MV-4-11 (cell line): ENCODE results near the gene STX10.

Experiments used
- DNase-seq: peaks from one replicate; lab custom pipeline; 2025; lab: John Stamatoyannopoulos, UW

Gene STX10

DNA sequence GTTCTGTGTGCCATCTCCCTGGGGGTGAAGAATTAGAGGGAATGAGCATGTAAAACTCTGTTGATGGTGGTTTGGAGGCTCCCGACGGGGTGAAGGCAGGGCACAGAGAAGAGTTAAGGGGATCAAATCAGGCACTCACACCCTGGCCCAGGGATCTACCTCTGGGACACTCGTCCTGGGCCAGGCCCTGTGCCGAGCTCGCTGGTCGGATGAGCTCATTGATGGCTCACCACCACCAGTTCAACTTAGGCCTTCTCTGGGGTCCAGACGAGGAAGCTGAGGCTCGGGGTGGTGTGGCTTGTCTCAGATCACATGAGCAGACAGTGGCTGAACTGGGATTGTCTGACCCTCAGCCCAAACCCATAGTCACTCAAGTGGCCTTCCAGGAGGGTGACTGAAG is 30.5 kb downstream of the STX10 start:
- no peak for DNase-seq

DNA sequence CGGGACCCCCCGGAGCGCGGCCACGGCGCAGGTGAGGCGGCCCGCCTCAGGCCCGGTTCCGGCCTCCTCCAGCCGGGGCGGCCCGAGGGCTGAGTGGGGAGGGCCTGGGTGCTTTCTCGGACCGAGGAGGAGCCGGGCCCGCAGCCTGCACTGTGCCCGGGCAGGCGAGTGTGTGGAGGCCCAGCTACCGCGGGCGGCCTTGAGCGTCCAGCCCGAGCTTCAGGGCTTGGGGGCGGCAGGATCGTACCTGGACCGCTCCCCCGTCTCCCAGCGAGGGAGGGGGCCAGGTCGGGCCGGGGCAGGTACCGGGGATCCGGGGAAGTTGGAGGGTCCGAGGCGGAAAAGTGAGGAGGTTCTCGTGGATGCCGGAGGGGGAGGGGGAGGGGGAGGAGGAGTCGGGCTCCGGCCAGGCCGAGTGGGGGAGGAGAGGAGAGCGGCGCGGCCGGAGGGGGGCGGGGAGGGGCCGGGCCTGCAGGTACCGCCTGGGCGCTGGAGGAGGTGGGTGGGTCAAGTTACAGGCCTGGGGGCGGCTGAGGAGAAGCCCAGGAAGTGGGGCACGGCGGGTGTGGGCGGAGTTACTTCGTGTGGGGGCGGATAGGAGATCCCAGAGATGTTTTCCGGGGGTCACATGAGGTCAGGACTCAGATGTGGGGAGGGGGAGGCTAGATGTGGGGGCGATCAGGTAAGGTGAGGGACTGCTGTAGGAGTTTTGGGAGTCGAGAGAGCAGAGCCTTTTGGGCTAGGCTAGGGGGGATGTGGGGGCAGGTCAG is 31.6 kb downstream of the STX10 start:
- no peak for DNase-seq

DNA sequence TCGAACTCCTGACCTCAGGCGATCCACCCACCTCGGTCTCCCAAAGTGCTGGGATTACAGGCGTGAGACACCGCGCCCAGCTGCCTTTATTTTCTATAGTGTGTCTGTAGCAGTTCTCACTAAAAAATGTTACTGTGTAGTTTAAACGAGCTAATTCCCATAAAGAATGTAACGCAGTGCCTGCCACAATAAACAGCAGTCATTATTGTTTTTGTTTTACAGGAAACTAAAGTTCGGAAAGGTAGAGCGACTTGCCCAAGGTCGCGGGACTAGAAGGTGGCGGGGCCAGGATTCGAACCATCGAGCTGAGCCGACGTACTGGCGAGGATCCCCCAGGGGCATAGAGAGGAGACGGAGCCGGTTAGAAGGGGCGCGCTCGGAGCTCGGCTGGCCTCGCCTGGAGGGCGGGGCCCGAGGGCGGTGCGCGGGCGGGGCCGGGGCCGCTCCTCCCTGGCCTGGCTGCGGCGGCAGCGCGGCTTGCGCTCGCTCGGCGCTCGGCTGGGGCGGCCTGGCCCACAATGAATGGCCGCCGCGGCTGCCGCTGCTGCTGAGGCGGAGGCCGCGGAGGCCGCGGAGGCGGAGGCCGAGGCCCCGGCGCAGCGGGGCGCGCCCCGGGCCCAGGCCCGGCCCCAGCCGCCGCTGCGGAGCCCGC is 32.3 kb downstream of the STX10 start, which contains the start of gene NACC1:
Gene NACC1, plus strand, starts transcription at position 493 of the 652 bp plus-strand sequence. CDS start 16,944 bp downstream, outside the sequence.
- peak; percentile 88 for DNase-seq

DNA sequence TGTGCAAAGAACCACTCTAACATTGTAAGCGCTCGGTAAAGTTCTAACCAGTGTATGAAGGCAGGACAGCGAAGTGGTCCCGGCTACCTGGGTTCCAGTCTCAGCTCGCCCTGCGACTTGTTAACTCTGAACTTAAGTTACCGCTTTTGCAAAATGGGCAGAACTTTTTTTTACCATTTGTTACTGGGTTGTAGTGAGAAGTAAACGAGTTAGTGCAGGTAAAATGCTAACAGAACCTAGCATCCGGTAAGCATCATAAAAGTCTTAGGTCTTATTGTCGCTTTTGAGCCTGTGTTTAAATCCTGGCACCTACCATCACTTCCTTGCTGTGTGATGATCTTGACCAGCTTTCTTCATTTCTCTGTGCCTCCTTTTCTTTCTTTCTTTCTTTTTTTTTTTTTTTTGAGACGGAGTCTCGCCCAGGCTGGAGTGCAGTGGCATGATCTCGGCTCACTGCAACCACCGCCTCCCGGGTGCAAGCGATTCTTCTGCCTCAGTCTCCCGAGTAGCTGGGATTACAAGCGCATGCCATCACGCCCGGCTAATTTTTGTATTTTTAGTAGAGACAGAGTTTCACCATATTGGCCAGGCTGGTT is 32.9 kb downstream of the STX10 start:
- no peak for DNase-seq

DNA sequence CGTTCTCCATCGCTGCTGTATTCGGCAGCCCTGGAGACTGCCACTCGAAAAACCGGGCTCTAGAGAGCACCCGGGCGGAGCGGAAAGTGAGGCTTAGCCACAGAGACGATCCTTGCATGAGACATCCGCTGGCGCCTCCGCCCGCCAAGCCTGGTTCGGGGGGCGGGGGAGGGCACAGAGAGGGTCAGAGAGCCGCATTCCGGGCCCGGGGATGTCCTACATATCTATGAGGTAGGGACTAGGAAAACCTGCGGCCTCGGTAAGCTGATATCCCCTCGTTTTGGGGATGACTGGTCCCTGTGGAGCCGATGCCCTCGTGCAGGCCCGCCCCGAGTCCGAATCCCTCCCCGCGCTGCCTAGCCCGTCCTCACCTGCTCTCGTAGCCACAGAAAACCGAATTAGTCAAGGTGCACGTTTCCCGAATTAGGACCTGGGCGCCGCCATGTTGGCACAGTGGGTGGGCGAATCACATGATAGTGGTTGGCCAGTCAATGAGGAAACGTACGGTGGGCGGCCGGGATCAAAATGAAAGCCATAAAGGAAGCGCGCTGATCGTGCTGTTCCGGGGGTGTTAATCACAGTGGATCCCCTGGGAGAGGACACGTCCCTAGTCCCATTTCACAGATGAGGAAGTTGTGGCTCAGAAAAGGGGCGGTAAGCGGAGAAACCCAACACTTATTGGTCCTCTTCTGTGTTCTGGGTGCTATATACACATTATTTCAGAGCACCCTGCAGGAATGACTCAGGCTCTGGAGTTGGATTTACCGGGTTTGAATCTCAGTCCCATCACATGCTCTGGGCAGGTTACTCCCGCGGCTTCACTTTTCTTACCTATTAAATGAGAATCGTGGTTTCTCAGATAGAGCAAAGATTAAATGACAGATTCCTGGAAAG is 33.6 kb downstream of the STX10 start, which contains the start of gene TRMT1:
Gene TRMT1, minus strand, starts transcription at position 459 of the 894 bp plus-strand sequence. Its CDS starts 341 bp downstream, at position 118.
- peak; percentile 97 for DNase-seq

DNA sequence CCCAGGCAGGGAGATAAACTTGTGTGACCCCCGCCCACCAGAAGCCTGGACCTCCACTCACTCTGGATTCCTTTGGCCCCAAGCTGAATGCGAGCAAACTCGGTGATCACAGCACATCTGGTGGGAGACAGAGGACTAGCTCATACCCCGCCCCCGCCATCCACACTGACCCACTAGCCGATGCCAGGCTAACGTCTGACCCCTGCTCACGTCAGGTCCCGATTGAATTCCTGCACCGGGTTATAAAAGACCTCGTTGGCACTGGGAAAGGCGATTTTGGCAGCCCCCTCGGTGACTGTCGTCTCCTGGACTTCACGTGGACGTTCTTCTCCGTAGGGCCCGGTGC is 34.3 kb downstream of the STX10 start:
- DNase-seq = no peak

DNA sequence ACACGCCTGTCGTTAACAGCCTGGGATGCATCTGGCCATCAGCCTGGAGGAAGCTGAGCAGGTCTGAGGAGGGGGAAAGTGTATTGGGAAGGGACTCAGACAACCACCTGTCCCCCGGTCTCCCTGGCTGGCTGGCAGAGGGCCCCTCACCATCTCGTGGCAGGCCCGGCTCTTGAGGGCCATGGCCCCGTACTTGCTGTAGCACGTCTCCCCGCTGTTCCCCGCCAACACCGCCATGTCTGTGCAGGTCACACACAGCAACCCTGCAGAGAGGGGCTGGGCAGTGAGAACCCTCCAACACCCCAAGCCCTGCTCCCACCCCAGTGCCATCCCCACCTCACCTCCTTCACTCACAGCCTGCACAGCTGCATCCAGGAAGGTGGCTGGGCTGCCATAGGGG is 37.6 kb downstream of the STX10 start:
- no peak for DNase-seq

DNA sequence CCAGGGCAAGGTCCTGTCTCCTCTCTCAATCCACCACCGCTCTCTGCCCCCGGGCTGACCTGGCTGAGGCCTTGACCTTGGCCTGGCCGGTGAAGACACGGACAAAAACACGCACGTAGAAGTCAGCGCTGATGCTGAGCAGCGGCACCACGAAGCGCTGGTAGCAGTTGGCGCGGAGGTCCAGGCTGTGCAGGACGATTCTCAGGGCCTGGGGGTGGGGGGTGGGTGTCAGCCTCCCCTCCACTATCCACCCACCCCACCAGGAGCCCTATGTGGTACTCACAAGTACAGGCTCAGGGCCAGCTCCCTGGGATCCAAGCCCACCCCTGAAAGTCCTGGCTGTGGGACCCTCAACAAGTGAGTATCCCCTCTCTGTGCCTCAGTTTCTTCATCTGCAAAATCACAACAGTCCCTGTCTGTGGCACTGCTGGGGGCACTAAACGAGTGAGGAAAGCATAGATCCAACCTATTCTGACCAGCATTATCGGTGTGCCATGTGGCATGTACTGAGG is 40.0 kb downstream of the STX10 start:
- no peak for DNase-seq

DNA sequence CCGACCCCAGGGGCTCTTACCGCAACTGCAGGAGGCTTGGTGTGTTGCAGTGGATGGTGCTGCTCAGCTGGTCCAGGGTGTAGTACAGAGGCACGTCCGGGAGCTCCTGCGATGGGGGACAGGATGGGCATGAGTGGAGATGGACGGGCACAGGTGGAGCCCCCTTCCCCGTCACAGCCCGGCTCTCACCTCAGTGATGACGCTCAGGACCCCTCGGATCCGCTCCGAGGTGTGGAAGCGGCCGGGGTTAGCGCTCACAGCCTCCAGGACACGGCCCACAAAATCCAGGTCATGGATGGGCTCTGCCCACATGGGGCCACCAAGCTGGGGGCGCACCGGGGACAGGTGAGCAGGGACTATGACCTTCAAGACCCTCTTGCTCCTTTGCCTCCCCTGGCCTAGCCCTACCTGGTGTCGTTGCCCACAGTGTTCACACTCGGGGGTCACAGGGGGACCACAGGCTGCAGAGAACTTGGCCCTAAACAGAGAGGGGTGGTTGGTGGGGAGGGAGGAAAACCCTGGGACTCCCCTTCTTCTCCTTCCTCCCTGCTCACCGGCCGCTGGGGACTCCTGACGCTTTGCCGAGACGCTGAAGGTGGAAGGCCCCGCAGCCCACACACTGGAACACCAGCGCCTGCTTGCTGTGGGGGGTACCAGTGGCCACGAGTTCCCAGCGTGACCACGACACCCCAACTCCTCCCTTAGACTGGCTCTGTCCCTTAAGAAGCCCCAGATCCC is 40.6 kb downstream of the STX10 start:
- DNase-seq = no peak

DNA sequence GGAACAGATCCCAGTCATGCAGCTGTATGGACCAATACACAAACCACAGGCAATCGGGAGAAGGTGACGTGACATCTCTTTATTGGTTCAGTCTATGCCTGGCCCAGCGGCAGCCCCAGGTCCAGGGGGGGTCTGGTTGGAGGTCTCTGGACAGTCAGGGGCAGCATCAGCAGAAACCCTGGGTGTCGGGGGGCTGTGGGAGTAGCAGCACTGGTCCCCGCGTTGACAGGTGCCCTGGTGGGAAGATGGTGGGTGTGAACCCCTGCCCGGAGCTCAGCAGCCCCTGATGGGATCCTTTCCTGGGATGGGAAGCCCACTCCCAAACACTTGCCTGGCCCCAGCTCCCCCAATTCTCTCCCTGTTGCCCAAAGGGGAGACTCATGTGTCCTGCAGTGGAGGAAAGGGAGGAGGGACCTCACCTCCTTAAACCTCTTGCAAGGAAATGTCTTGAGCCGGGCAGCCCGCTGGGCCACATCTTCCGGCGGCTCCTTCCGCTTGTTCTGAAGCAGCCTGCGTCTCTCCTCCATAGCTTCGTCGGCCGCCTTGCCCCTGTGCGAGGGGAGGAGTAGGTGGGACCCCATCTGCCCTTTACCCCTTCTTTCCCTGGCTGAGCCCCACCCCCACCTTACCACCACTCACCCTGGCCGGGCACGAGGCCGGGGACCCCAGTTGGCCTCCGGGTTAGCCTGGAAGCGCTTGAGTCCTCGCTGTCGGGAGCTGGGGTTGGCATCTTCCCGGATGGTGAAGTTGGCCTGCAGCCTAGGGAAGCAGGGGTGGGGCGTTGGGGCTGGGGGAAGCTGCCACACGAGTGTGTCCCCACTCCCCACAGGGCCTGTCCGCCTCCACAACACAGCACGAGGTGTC is 45.1 kb downstream of the STX10 start:
- DNase-seq = no peak

DNA sequence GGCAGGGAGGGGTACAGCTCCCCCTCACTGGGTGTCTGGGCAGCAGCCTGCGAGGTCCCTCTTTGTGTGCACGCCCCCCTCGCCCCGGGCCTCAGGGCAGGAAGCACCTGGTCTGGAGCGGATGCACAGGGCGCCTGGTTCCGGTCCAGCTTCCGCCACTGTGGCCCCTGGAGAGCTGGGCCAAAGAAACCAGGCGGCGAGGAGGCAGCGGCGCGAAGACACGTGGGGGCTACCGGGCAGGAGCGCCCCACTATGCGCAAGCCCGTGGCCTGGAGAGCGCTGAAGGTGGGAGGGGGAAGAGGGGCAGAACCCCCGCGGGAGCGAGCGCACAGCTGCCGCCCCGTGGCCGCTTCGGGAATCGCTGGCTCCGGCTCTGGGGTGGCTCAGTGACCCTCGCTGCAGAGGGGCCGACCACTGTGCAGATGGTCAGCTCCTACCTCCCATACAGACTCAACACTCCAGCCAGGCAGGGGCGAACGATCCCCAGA is 45.8 kb downstream of the STX10 start:
- DNase-seq = peak; percentile 80

DNA sequence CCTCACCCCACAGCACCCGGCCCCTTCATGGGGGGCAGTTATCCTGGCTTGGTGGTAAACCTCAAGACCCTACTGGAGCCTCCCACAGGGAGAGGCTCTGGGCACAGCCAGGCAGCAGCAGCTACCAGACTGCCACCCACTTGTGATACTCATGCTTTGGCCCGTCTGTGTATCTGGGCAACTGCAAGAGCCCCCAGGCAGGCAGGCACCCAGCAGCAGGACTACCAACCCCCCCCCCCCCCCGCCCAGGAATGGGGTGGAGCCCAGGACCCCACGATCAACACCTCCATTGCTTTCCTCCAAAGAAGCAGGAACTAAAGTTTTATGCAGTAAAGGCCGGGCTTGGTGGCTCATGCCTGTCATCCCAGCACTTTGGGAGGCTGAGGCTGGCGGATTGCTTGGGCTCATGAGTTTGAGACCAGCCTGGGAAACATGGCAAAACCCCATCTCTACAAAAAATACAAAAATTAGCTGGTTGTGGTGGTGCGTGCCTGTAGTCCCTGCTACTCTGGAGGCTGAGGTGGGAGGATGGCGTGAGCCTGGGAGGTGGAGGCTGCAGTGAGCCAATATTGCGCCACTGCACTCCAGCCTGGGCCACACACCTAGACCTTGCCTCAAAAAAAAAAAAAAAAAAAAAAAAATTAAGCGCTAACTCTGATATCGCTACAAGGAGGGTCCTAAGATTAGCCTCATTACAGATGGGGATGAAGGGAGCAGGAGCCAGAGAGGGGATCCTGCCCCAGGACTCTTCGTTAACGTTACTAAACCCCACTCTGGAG is 46.4 kb downstream of the STX10 start:
- DNase-seq = peak; percentile 63

DNA sequence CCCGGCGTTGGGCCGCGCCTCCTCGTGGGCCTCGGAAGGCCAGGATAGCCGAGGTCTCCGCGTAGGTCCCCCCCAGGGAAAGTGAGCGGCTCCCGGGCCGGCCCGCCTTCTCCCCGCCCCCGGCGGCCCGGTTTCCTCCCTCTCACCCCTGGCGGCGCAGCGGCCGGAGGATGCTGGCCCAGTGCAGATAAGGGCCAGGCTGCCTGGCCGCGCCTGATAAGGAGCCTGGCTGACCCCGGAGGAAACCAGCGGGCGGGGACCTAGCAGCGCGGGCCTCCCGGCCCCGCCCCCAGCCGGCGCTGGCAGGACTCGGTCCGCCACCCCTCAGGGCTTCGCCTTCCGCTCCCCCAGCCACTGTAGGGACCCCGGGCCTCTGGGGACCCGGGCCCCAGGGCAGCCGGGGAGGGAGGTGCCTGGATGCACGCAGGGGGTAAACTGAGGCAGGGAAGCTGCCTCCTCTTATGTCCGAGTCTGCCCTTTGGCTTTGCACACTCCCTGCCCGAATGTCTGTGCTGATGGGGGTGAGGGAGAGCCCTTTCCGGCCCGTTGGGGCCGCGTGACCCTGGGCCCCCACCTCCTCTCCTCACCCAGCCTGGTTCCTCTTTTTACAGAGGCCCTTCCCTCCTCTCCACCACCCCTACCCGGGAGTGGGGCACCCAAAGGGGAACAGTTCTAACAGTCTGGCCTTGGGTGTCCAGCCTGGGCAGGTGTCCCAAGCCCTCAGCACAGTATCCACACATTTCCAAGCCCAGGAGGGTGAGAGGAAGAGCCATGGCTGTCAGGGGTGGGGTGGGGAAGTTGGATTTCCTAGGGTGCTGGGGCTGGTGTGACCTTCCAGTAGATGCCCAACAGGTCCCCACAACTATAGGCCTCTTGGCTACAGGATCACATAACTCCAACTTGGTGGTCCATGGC is 47.3 kb downstream of the STX10 start, which contains the start of gene LYL1:
Gene LYL1, minus strand, starts transcription at position 193 of the 915 bp plus-strand sequence. CDS start 1,687 bp downstream, outside the sequence.
- DNase-seq = peak; percentile 96

DNA sequence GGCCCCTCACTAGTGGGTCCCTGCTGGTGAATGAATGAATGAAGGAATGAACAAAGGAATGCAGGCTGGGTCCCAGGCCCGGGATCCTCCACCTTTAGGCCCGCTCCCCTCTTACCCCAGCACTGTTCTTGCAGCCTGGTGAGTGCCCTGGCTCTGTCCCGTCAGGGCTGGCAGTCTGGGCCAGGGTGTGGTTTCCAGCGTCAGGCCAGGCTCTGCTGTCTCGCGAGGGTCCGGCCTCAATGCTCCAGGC is 47.8 kb downstream of the STX10 start:
- DNase-seq = no peak

DNA sequence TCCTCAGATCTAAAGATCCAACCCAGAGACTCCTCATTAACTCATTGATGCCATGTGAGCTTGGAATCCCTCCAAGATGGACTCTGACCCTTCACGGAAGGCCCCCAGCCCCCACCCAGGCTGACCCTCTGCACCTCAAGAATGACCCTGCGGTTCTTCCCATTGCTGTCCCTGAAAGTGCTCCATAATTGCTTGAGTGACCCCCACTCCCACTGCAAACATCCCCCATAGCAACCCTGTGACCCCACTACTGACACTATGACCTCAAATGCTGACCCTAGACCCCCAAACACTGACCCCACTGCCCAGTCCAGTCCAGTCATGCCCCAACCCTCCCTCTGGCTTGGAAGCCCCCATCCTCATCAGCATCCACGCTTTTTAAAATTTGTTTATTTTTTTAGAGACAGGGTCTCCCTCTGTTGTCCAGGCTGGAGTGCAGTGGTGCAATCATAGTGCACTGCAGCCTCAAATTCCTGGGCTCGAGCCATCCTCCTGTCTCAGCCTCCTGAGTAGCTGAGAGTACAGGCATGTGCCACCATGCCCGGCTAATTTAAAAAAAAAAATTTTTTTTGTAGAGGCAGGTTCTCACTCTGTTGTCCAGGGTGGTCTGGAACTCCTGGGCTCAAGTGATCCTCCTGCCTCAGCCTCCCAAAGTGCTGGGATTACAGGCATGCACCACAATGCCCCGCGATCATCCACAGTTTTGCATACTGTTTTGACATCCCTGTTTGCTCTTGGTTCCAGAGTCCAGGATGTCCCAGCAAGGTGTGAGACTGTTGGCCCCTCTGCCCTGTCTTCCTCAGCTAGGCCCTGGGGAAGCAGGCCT is 48.4 kb downstream of the STX10 start:
- DNase-seq = no peak

DNA sequence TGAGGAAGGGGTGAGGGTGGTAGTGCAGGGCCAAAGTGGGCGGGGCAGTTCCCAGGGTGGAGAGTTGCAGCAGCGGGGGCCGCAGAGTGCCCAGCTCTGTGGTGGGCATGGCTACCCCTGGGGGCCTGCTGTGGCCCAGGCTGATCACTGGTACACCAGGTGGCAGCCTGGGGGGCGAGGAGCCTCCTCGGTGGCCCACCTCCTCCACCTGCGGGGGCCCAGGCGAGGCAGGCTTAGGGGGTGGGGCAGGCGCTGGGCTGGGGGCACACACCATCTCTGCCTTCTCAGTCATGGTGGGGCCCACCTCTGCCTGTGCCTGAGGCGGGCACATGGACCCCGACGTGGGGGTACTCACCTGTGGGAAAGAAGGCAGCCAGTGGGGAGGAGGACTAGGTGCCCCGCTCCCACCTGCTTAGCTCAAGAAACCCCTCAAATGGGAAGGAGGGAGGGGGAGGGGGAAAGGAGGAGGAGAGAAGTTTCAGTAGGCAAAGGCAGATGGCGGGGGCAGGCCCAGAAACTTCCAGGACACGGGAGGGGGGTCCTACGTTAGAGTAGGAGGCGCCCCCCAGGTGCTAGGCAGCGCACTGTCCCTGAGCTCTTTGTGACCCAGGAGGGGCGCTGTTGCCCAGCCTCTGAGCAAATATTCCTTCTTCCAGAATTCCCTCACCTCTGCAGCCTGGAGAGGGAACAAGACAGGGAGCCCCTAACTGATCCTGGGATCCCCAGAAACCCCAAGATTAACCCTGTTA is 49.2 kb downstream of the STX10 start:
- no peak for DNase-seq
